GM19238 (cell line): ENCODE results near the gene ANKRD61.
"Not testable (repeated sequence)": the region's sequence is repeated elsewhere in the genome, so short reads cannot be mapped to it uniquely, and the experiment has no call there.

ENCODE experiments used
- DNase-seq: peaks from one replicate; pipeline ENCODE4 v3.0.0; 2011; ENCODE audit warnings: low spot score; ENCODE audit not compliant: insufficient read length

Gene ANKRD61

GRCh38 chr7:6031567-6031966, 391 bp downstream of the ANKRD61 start:
- DNase-seq: no peak

GRCh38 chr7:6032167-6032566, 991 bp downstream of the ANKRD61 start:
- no peak for DNase-seq

GRCh38 chr7:6032641-6033040, 1.5 kb downstream of the ANKRD61 start:
- no peak for DNase-seq

- DNase-seq: no peak
Measured at GRCh38 chr7:6035165-6035564, 4.0 kb downstream of the ANKRD61 start.

GRCh38 chr7:6035686-6036085, 4.5 kb downstream of the ANKRD61 start:
- no peak for DNase-seq

GRCh38 chr7:6049780-6050179, 18.6 kb downstream of the ANKRD61 start:
- DNase-seq: no peak

- DNase-seq: not testable (repeated sequence)
Measured at GRCh38 chr7:6051185-6051584, 20.0 kb downstream of the ANKRD61 start.

GRCh38 chr7:6056616-6057015, 25.4 kb downstream of the ANKRD61 start:
- DNase-seq: no peak

GRCh38 chr7:6057316-6058129, 26.3 kb downstream of the ANKRD61 start:
- DNase-seq: no peak

- not testable (repeated sequence) for DNase-seq
Measured at GRCh38 chr7:6059941-6060340, 28.8 kb downstream of the ANKRD61 start.

GRCh38 chr7:6071406-6071805, 40.2 kb downstream of the ANKRD61 start:
- no peak for DNase-seq

- no peak for DNase-seq
Measured at GRCh38 chr7:6074612-6075380, 43.6 kb downstream of the ANKRD61 start.

GRCh38 chr7:6078548-6078947, 47.4 kb downstream of the ANKRD61 start:
- no peak for DNase-seq

- not testable (repeated sequence) for DNase-seq
Measured at GRCh38 chr7:6083047-6083446, 51.9 kb downstream of the ANKRD61 start.
